GM19043 (cell line): ENCODE measurements around the gene NECAB2.

ENCODE experiments used
- ATAC-seq: cut with Tn5 transposase; IDR thresholded peaks from one replicate; pipeline ENCODE4 v1.9.1; 2021; ENCODE audit warnings: low read depth; ENCODE audit not compliant: unreplicated experiment

The NECAB2 gene

DNA sequence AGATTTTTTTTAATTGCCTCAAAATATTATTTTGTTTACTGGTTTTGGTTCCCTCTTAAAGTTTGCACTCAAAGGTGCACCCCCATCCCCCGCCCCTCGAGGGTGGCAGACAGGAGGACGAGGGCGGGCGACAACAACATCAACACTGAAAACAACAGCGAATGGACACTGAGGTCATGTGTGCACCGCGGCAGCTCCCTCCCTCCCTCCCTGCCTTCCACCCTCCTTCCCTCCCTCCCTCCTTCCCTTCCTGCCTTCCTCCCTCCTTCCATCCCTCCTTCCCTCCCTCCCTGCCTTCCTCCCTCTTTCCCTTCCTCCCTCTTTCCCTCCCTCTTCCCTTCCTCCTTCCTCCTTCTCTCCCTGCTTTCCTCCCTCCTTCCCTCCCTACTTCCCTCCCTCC lies 16.5 kb upstream of the NECAB2 start:
- no peak for ATAC-seq

DNA sequence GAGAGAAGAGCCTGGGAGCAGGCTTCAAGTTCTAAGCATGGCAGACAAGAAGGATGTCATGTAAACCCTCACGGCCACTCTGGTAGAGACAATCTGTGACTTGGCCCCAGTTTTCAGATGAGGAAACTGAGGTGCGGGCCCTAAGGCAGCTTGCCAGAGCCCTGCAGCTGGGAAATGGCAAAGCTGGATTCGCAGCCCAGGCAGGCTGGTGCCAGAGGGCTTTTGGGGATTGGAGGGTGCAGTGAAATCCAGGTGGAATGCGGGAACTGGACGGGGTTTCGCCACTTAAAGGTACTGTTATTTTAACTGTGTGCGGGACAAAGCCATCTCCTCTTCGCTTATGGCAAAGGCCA lies 15.5 kb upstream of the NECAB2 start:
- no peak for ATAC-seq

DNA sequence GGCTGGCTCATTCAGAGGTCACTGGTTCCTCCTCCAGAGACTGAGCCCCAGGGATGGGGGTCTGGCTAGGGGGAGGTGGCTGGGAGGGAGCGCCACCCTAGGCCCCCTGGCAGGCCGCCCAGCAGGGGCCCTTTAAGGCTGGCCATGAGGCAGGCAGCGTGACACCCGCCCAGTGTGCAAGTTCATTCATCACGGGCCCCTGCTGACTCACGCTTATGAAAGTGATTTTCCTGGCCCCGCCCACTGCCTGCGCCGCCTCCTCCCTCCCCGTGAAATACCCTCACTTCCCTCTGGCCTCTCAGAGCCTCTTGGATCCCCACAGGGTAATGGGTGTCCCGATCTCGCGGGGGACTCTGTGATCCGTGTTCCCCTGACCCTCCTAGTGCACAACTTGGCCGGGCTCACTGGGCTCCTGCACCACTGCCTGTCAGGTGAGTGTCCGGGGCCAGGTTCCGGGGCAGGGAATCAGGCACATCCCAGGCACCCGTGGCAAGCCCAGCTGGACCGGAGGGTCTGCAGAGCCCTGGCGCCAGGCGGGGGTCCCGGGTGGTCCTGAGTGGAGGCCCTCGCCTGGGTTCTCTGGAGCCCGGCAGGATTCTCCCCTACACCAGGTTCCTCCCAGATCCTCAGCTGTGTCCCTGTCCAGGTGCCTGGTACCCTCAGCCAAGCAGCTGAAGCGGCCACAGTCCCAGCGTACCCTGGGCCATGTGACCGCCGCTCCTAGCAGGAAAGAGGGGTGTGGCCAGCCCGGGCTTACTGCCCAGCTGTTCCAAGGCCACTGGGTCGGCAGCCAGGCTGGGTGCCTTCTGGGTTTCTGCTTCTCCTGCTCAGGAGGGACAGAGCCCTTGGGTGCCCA lies 14.9 kb upstream of the NECAB2 start, which contains the start of gene OSGIN1:
Gene OSGIN1 (plus strand): TSS at position 301 of the 856 bp plus-strand sequence. CDS start 4,432 bp downstream, outside the sequence.
- peak; percentile 92 for ATAC-seq

DNA sequence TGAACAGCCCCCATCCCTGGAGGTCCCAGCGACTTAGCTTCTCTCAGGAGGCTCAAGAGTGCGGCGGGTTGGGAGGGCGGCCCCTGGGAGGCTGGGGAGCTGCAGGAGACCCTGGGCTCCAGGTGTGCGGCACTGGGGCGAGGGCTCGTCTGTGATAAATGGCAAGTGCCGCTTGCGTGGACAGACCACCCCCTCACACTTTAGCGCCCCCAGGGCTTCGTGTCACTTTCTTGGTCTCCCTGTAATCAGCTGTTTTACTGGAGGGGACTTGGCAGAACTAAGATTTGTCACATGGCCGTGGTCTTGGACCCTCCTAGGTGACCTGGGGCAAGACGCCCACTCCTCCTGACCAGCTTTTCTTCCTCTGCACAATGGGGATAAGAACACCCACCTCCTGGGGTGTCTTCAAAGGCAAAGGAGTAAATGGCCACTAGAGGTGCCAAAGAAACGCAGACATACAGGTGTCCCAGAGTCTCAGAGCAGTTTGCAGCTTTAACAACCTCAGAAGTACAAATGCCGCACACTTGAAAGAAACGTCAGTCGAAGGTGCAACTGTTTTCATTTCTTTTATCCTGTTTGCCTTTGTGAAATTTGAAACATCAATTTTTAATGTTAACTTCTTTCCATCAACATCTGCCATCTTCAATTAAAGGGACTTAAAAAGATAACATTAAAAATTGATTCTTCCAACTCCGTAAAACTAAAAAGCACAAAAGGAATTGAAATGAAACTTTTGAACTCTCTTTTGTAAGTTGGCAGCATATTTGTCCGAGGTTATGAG lies 14.1 kb upstream of the NECAB2 start:
- ATAC-seq = no peak

DNA sequence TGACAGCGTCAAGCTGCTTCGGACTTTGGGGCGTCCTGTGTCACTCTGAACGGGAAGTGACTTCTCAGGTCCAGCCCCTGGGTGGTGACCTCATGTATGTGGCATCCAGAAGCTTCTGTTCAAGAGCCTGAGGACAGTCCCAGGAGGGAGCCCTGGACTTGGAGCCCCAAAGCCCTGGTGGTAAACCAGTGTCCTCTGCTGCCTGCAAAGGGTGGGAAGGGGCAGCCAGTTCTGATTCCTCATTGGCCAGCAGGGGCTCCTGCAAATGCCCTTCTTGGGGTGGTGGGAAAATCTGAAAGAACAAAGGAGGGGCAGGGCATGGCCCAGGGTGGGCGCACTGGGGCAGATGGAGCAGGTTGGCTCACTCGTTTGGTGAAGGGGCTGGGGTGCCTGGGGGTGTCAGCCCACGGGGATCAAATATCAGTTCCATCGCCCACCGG lies 13.4 kb upstream of the NECAB2 start:
- no peak for ATAC-seq

DNA sequence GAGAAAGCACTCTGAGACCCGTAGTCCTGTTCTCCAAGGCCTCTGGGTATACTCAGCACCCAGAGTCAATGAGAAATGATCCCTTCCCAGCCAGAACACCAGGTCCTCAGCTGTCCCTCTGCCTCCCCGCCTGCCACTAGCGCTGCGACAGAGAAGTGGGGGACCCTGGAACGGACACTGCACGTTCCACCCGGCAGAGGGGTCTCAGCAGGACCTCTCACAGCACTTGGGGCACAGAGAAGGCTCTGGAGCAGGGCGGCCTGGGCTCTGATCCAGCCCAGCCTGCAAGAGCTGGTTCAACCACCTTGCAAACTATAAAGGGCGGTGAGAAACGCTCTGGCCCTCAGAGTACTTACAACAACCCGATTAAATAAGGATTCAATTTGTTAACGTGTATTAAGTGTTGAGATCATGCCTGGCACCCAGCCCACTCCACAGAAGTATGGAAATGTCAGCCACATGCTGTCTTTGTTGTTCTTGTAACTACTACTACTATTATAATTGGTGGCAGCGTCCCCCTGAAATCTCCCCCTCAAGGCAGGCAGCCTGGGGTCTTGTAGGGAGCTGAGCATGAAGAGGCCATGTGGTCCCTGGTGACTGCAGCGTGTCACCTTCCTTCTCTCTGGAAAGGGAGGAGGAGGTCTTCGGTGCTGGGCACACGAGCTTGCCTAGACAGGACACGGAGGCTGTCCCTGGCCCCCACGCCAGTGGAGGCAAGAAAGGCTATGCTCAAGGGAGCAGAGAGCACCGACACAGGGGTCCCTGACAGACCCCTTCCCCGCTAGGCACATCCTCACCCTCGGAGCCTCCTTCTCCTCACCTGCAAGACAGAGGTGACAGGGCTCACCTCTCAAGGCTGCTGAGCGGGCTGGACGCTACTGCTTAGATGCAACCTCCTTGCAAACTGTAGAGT lies 12.6 kb upstream of the NECAB2 start:
- no peak for ATAC-seq

DNA sequence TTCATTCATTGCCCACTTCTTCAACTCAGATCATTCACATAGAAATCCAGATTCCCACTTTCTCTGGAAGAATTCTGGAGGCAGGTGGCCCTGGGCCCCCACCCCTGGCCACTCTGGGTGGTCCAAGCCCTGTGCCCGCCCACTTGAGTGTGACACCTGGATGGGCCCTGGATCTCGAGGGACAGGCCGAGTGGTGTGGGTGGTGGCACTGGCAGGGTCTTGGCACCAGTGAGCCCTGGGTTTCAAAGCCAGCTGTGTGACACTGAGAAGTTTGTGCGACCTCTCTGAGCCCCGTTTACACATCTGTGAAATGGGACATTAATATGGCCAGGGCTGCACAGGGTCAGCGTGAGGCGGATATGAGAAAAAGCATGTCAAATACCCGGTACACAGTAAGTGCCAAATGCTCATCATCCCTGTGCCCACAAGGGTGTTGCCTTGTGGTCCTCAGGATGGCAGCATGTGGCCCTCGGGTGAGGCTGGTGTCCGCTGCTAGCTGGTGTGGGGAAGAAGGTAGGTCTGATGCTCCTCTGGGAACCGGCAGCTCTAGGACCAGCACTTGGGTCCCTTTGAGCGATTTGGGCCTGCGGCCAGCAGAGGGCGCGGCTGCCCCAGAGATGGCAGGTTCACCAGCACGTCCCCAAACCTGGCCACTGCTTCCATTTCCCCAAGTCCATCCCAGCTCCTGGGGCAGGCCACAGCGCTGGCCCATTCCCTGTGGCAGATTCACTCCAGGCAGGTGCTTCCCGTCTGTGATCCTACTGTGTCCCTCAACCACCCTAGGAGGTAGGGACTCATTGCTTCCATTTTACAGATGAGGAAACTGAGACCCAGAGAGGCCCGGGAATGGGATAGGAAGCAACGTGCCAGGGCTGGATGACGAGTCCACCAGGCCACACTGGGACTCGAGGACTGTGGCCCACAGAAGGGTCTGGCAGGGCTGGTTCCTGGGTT lies 11.4 kb upstream of the NECAB2 start:
- no peak for ATAC-seq

DNA sequence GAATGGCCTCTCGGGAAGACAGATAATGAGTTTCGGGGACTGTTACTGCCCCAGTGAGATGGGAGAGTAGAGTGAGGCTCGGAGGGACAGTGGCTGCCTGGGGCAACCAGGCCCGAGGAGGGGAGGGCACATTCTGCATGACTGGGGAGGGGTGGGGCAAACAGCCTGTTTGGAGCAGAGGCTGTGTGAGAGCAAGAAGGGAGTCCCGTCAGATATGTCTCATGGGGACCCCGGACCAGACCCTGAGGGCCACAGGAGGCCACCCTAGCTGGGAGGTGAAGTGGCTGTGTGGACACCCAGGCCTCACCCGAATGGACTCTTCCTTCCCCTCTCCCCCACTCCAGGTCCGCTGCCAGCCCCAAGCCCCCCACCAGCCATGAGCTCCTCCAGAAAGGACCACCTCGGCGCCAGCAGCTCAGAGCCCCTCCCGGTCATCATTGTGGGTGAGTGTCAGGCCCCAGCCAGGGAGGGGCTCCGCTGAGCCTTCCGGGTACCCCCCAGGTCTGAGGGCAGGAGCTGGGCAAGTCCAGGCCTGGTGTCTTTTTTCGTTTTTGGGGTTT lies 10.7 kb upstream of the NECAB2 start:
- no peak for ATAC-seq

DNA sequence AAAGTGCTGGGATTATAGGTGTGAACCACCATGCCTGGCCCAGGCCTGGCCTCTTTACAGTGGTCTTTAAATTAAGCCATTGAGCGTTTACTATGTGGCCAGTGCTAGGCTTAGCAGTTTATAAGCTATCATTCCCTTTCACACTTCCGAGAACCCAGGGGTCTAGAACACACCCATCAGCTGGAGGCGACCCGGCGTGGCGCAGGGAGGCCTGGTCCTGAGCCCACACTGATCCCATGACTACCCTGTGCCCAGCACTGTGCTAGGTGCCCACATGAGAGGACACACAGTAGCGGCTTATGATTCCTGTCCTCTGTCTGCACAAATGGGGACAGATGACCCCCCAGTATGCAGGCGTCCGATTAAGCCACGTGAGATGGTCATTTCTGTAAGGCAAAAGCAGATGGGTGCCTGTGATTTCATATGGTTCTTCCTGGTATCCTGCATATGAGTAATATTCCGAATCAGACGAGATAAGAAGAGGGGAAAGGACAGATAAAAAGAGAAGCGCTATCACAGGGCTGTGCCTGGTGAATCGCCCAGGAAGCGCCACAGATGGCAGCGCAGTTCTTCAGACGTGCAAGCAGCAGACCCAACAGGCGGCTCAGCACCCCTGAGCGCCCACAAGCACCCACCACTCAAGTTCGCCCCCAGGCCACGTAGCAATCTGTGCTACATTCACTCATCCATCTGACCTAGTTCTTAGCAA lies 9.8 kb upstream of the NECAB2 start:
- no peak for ATAC-seq

DNA sequence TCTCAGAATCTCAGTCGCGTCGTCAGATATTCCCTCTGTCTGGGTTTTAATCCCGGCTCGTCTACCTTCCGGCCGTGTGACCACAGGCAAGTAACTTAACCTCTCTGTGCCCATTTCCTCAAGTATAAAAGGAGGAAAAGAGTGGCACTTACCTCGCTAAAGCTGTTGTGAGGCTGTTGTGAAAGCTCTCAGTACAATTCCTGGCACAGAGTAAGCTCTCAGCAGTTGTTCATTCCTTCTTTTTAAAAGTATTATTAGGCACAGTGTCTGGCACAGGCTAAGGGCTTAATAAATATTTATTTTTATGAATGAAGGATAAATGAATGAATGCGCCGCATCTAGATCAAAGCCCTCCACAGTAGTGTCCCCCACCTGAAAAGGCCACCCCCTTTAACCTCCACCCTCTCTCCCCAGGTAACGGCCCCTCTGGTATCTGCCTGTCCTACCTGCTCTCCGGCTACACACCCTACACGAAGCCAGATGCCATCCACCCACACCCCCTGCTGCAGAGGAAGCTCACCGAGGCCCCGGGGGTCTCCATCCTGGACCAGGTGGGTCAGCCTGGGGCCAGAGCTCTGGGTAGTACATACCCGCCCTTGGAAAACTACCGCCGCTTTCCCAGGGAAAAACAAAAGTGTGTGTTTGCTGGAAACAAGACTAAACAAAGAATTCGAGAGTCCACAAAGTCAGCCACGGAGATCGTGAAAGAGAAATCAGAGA lies 9.0 kb upstream of the NECAB2 start:
- ATAC-seq = no peak

DNA sequence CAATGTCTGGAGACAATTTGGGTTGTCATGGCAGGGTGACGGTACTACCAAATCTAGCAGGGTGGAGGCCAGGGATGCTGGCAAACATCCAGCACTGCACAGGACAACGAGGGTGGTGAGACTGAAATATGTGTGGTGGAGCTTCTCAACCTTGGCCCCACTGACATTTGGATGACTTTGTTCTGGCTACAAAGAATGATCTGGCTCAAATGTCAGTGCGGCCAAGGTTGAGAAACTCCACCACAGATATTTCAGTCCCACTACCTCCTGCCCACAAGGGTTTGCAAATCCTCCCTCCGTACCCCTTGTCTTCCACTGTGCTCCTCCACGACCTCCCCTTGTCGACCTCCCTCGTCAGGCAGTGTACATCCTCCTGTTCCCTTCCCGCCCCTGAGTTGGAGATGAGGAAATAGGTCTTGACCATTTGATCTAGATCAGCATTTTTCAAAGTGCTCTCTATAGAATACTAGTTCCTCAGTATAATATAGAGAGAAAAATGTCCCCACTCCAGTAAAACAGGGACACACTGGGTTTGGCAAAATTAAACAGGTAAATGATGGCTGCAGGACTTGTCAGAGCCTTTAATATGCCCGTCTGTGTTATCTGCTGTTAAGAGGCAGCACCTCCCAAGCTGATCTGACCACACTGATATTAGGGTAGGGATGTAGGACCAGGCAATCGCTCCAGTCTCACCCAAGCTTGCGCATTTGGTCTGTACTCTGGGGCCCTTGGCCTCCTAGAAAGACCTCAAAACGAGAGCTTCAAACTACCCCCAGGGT lies 8.2 kb upstream of the NECAB2 start:
- ATAC-seq = no peak

DNA sequence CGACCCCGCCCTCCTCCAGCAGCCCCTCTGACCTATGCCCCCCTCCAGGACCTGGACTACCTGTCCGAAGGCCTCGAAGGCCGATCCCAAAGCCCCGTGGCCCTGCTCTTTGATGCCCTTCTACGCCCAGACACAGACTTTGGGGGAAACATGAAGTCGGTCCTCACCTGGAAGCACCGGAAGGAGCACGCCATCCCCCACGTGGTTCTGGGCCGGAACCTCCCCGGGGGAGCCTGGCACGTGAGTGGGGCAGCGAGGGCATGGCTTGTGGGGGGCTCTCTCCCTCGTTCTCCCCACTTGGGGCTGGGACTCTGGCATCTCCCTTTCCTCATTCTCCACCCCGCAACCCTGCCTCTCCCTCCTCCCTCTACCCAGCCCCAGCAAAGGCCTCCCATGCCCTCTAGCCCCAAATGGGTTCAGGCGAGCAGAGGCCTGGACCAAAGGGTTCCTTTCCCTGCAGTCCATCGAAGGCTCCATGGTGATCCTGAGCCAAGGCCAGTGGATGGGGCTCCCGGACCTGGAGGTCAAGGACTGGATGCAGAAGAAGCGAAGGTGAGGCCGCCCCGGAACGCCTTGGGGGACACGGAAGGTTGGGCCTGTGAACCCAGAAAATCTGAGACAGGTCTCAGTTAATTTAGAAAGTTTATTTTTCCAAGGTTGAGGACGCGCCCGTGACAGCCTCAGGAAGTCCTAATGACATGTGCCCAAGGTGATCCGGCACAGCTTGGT lies 7.4 kb upstream of the NECAB2 start:
- no peak for ATAC-seq

DNA sequence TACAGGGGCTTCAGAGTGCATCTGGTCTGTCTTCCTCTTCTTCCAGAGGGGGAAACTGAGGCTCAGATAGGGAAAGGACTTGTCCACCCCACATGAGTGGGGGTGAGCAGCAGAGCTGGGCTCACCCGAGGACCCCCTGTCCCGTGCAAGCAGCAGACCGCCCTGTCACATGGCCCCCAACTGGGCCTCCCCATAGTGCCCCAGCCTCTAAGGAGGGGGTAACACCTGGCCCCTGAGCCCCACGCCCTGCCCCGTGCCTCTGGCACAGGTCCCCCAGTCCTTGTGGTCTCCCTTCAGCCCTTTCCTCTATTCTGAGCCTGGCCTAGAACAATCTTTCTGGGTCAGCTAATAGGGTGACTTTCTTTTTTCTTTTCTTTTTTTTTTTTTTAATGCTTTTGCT lies 6.5 kb upstream of the NECAB2 start:
- ATAC-seq = no peak

DNA sequence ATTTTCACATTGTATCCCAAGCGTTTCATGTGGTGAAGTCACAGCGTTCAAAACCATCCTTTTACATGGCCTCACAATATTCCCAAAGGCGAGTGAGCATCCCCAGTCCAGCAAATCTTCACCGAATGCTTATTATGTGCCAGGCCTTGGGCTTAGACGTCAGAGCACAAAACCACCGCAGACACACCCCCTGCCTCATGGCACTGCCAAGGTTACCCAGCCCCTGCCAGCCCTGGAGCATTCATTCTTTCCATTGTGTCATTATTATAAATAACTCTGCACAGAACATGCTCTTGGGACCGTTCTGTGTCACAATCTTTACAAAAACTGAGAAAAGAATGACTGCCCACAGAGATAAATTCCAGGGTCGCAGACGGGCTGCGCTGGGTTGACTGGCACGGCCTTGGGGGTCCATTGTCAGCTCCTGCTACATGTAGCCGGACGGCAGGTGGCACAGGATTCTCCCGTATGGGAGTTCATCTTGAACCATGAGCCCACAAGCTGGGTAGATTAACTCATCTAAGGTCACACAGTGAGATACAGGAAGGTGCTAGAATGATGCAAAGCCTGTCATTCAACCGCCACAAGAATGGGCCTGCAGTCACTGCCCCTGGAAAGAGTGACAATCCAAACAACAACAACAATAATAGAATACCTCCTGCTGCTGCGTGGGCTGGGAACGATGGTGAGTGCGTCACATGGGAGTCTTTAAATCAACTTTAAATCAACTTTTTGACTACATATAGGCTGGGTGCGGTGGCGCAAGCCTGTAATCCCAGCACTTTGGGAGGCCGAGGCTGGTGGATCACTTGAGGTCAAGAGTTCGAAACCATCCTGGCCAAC lies 4.5 kb upstream of the NECAB2 start:
- no peak for ATAC-seq

DNA sequence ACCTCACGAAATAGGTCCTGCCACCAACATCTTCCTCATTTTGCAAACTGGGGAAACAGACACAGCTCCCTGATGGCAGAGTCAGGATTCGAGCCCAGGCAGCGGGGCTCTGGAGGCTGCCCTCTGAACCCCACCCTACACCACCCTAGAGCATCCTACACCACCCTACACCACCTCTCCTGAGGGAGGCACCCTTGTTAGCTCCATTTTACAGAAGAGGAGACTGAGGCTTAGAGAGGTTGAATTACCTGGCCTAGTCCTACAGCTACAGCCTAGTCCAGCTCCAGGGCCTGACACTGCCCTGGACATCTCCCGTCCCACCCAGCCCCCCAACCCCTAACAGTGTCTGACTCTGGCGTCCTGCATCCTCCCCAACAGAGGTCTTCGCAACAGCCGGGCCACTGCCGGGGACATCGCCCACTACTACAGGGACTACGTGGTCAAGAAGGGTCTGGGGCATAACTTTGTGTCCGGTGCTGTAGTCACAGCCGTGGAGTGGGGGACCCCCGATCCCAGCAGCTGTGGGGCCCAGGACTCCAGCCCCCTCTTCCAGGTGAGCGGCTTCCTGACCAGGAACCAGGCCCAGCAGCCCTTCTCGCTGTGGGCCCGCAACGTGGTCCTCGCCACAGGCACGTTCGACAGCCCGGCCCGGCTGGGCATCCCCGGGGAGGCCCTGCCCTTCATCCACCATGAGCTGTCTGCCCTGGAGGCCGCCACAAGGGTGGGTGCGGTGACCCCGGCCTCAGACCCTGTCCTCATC lies 3.2 kb upstream of the NECAB2 start:
- no peak for ATAC-seq
